T-helper 17 cell (primary cell): ENCODE data around the gene GMEB2. TPM values are rescaled to one million over a fixed set of nuclear protein-coding genes. Genes with fewer than 3 reads are reported as not detected.

Experiments
- ATAC-seq: fragments of 150-1000 bp; cut with Tn5 transposase; 2 replicates; pipeline ENCODE4 v1.10.0; 2021; ENCODE audit warnings: mild to moderate bottlenecking, moderate library complexity
- DNase-seq, 3 donors: peaks; one replicate each; pipeline versions ENCODE4 v3.0.0 to v3.0.0-alpha.2; 2020 to 2021
- H3K9me3 ChIP-seq: one replicate; pipeline ENCODE4 v1.7.0; 2013; ENCODE audit warnings: low read length, mild to moderate bottlenecking; ENCODE audit not compliant: control insufficient read depth, poor library complexity, severe bottlenecking
- H3K27ac Mint-ChIP-seq: one replicate; pipeline ENCODE4 v1.8.0; 2022; ENCODE audit warnings: mild to moderate bottlenecking, moderate library complexity, mixed read lengths
- H3K27me3 Mint-ChIP-seq: one replicate; pipeline ENCODE4 v1.8.0; 2022; ENCODE audit warnings: mixed read lengths
- H3K36me3 Mint-ChIP-seq: one replicate; pipeline ENCODE4 v1.8.0; 2022; ENCODE audit warnings: low read depth, mixed read lengths
- H3K4me1 Mint-ChIP-seq: one replicate; pipeline ENCODE4 v1.8.0; 2022; ENCODE audit warnings: mild to moderate bottlenecking, mixed read lengths
- H3K4me3 Mint-ChIP-seq: one replicate; pipeline ENCODE4 v1.8.0; 2022; ENCODE audit warnings: mild to moderate bottlenecking, moderate library complexity, mixed read lengths
- total RNA-seq, 4 donors: library from RNA in 2 of 4; stranded (reverse) in 2 of 4; gene quantifications; one replicate each; pipeline ENCODE4 v1.2.3 and lab custom pipeline; 2022 to 2026

The GMEB2 gene
- total RNA-seq, 2 donors from 2014 or later: 17.3 to 21.0 TPM

DNA sequence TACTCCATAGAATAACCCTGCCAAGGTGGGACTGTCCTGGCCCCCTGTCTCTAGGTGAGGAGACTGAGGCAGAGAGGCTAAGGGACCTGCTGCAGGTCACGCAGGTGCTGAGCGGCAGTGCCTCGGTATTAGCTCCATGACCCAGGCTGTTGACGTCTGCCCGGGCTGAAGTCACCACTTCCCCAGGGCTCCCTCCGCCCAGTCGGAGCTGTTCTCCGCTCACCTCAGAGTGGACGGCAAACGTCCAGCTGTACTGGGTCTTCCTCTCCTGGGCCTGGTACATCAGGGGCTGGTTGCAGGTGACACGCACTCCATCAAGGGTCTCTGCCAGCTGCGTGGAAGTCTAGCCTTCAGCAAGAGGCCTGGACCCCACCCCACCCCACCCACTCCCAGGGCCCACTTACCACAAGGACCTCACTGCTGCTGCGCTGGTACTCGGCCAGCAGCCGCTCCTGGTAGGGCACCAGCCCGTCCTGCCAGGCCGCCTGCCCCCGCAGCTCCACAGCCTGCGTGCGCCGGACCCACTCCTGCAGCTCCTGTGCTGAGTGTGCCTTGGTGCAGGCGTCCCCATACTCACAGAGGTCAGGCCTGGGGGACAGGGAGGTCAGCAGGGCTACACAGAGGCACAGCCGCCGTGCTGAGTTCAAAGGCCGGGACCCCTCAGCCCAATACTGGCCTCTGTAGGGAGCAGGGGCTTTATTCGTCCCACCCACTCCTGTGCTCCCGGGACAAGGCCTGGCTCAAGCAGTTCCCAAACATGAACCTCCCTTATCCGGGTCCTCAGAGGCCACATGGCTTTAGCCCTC, 56.4 kb downstream of the GMEB2 start:
- Mint-ChIP-seq H3K36me3 (no peaks in the 10 kb centered on the region), H3K27me3 (no peaks in the 10 kb centered on the region), H3K27ac (no peak overlapping the region), H3K4me1 (peaks cover 15% of the 10 kb centered on the region), H3K4me3 (peak overlapping the region; percentile 50)
- DNase-seq (no peak), ATAC-seq (no peak)
- no peaks in the 10 kb centered on the region for H3K9me3 ChIP-seq

DNA sequence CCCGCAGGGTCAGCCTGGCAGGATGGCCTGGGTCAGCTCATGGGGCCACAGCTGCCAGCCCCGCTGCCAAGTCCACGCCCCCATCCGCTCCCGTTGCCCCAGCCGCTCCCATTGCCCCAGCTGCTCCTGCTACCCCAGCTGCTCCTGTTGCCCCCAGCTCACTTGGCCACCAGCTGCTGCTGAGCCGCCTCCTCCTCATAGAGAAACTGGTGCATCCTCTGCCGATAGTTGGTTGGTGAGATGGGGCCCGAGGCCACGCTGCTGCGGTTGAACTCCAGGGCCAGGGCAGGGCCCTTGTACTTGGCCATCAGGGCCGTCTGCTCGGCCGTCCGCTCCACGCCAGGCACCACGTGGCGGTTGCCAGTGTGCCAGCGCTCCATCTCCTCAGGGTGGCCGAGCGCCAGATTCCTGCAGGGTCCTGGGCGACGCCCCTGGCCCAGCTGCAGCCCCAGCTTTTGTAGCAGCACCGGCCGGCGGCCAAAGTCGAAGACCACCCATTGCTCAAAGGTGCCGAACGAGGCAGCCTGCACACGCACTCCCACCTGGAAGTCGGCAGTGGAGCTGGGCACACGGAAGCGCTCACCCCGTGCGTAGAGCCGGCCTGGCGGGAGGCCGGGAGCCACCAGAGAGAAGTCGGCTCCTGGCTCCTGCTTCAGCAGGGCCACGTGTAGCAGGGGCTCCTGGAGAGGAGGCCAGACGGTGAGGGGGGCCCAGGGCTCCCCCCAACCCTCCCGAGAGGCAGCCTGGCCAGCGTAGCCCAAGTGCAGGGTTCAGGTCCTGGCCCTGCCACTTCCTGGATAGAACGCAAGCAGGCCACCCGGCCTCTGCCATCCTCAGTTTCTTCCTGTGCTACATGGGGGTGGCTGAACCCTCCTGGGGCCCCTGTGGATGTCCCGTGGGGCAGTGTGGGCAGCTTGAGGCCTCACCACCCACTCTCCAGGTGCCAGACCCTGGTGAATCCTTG, 57.6 kb downstream of the GMEB2 start:
- no peaks in the 10 kb centered on the region for H3K9me3 ChIP-seq
- Mint-ChIP-seq H3K4me1 (peaks cover 15% of the 10 kb centered on the region), H3K27ac (no peak overlapping the region), H3K27me3 (no peaks in the 10 kb centered on the region), H3K36me3 (no peaks in the 10 kb centered on the region), H3K4me3 (peak overlapping the region; percentile 89)
- DNase-seq (no peak), ATAC-seq (no peak)

DNA sequence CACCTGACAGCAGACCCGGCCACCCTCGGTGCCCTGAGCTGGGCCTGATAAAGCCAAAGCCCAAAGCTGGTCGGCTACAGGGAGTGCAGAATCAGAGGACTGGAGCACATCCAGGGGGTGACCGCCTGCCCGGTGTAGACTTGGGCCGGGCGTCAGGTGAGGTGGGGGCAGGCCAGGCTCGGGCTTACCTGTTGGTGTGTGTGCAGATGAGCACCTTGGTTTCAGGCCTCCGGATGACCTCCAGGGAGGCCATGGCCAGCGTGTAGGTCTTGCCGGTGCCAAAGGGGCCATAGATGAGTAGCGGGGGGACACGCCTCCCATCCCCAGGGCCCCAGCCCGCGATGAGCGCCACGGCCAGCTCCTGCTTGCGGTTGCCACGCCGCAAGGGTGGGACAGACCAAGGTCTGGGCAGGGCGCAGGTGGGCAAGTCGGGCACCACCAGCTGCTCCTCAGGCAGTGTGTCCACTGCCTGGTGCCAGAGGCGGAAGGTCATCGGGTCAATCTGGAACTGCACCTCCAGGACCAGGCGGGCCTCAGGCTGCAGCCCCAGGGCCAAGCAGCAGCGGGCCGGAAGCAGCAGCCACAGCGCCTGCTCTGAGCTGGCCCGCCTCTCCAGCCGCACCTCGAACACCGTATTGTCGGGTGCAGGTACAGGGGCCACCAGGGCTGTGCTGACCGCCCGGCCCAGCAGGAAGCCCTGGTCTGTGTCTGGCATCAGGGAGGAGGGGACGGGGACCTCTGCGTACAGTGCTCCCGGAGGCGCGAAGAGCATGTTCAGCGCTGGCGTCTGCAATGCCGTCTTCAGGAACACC, 58.5 kb downstream of the GMEB2 start:
- ATAC-seq (no peak), DNase-seq (no peak)
- H3K27me3 Mint-ChIP-seq: no peaks in the 10 kb centered on the region
- peaks cover 15% of the 10 kb centered on the region for H3K4me1 Mint-ChIP-seq
- no peaks in the 10 kb centered on the region for H3K9me3 ChIP-seq
- no peak overlapping the region for H3K27ac Mint-ChIP-seq
- peak overlapping the region; percentile 89 for H3K4me3 Mint-ChIP-seq
- no peaks in the 10 kb centered on the region for H3K36me3 Mint-ChIP-seq

DNA sequence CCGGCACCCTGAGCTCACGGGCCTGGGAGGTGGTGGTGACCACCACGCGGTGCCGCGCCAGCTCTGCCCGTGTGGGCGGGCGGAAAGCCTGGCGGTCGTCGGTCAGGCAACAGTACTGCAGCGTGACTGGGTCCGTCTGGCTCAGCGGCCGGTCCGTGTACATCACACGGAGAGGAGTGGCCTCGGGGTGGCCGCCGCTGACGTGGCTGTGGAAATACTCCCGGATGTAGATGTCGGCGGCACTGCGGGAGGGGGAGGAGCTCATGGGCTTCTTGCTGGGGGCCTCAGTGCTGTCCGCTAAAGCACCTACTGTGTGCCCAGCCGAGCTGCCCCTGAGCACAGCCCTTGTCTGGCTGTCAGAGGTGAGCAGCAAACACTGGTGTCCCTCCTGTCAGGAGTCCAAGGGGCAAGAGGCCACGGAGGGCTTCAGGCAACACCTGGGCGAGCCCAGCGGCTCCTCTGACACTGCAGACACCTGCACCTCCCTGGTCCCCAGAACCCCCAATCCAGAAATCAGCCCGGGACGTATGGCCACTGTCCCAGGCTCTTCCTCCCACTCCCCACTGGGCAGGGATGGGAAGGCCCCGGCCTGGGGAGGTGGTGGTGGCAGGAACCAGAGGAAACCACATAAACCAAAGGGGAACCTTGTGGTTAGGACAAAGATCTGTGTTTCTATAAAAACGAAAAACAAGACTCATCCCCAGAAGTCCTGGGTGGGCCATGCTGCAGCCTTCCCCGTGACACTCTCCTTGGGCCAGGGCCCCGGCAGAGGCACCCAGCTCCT, 59.3 kb downstream of the GMEB2 start:
- peak overlapping the region; percentile 89 for H3K4me3 Mint-ChIP-seq
- peaks cover 15% of the 10 kb centered on the region for H3K4me1 Mint-ChIP-seq
- H3K27ac Mint-ChIP-seq: no peak overlapping the region
- ATAC-seq: peak; percentile 72
- H3K27me3 Mint-ChIP-seq: no peaks in the 10 kb centered on the region
- peak in 2 of 3 donors; percentile 23 to 28 for DNase-seq
- H3K9me3 ChIP-seq: no peaks in the 10 kb centered on the region
- H3K36me3 Mint-ChIP-seq: no peaks in the 10 kb centered on the region

DNA sequence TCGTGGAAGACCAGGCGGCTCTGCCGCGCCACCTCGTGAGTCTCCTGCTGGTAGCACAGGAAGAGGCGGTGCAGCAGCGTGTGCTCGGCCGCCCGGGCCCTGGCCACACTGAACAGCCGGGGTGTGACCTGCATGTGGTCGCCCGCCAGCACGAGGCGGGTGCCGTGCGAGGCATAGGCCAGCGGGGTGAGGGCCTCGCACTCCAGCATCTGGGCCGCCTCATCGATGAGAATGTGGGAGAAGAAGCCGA, 59.8 kb downstream of the GMEB2 start:
- H3K27ac Mint-ChIP-seq: no peak overlapping the region
- DNase-seq: no peak
- peaks cover 15% of the 10 kb centered on the region for H3K4me1 Mint-ChIP-seq
- peak overlapping the region; percentile 89 for H3K4me3 Mint-ChIP-seq
- ATAC-seq: peak; percentile 12
- no peaks in the 10 kb centered on the region for H3K27me3 Mint-ChIP-seq
- no peaks in the 10 kb centered on the region for H3K36me3 Mint-ChIP-seq
- no peaks in the 10 kb centered on the region for H3K9me3 ChIP-seq

DNA sequence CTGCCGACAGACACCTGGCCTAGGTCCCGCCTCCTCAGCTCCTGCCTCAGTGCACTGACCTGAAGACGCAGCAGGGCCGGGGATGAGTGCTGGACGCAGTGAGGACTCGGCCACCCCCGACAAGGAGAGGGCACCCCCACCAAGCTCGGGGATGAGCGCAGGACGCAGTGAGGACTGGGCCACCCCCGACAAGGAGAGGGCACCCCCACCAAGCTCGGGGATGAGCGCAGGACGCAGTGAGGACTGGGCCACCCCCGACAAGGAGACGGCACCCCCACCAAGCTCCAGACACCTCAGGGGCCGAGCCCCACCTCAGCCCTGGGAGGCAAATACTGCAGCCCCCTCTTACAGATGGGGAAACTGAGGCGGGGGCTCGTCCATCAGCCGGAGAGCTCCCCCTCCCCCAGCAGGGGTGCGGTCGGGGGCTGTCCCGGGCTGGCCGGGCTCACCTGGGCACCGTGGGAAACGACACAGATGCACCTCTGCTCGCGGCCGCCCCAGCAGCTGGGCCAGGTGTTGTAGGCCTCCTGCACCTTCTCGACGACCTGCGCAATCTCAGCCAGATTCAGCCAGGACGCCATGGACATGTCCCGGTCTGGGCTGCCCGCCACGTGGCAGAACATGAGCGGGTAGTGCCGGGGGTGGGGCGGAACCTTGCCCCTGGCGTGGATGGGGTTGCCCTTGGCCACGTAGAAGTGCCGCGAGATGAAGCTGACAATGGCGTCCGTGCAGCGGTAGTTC, 60.3 kb downstream of the GMEB2 start:
- Mint-ChIP-seq H3K27me3 (no peaks in the 10 kb centered on the region), H3K4me1 (peaks cover 15% of the 10 kb centered on the region), H3K4me3 (peak overlapping the region; percentile 89), H3K27ac (no peak overlapping the region), H3K36me3 (no peaks in the 10 kb centered on the region)
- H3K9me3 ChIP-seq: no peaks in the 10 kb centered on the region
- ATAC-seq: no peak
- DNase-seq: no peak

DNA sequence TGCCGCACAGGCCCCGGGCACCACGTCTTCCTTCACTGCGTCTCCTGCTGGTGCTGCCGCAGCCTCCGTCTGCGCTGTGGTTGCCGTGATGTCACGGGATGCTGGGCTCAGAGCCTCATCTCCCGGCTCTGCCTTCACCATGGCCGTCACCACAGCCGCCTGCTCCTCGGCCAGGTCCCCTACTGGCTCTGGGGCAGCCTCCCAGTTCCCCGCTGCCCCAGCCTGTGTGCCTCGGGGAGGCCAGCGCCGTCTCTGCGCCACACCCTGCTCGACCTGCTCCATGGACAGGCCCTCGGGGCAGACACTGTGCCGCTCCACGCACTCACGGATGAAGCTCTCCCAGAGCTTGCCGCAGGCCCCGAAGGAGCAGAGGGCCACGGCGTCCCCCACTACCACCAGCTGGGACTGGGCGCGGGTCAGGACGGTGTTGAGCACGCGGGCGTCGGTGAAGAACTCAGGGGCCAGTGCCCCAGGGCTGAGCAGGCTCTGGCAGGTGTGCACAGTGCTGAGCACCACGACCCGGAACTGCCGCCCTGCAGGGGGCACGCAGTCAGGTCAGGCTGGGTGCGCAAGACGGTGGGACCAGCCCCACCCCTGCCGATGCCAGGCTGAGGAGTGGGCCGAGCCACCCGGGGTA, 61.1 kb downstream of the GMEB2 start:
- Mint-ChIP-seq H3K36me3 (no peaks in the 10 kb centered on the region), H3K27ac (no peak overlapping the region), H3K4me1 (peaks cover 15% of the 10 kb centered on the region), H3K4me3 (no peak overlapping the region), H3K27me3 (no peaks in the 10 kb centered on the region)
- ATAC-seq (no peak), DNase-seq (no peak)
- H3K9me3 ChIP-seq: no peaks in the 10 kb centered on the region

DNA sequence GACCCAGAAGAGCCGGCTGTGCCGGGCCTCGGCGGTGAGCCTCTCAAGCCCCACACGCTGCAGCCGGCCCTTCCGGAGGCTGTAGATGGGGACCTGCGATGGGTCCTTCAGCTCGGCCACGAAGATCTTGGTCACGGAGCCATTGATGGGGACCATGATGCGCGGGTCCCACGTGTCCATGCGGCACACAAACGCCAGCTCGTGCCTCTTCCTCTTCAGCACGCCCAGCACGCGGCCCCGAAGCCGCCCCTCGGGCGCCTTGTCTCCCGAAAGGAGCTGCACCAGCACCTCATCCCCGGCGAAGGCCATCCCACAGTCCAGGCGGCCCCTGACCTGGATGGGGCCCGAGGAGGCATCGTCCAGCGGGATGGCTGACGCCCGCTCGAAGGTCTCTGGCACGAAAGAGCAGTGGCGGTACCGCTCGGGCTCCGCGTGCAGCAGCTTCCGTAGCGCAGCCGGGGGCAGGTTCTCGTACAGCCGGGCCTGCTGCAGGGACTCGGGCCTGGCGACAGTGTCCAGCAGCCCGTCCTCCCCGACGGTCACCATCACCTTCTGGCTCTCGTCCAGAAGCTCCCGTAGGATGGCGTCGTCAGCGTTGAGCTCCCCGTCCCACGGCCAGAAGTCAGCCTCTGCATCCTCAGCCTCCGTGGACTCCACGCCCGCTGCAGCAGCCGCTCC, 61.7 kb downstream of the GMEB2 start:
- H3K4me1 Mint-ChIP-seq: peaks cover 15% of the 10 kb centered on the region
- H3K27ac Mint-ChIP-seq: no peak overlapping the region
- H3K4me3 Mint-ChIP-seq: no peak overlapping the region
- no peak for DNase-seq
- no peak for ATAC-seq
- H3K9me3 ChIP-seq: no peaks in the 10 kb centered on the region
- H3K36me3 Mint-ChIP-seq: peaks cover 2% of the 10 kb centered on the region
- no peaks in the 10 kb centered on the region for H3K27me3 Mint-ChIP-seq

DNA sequence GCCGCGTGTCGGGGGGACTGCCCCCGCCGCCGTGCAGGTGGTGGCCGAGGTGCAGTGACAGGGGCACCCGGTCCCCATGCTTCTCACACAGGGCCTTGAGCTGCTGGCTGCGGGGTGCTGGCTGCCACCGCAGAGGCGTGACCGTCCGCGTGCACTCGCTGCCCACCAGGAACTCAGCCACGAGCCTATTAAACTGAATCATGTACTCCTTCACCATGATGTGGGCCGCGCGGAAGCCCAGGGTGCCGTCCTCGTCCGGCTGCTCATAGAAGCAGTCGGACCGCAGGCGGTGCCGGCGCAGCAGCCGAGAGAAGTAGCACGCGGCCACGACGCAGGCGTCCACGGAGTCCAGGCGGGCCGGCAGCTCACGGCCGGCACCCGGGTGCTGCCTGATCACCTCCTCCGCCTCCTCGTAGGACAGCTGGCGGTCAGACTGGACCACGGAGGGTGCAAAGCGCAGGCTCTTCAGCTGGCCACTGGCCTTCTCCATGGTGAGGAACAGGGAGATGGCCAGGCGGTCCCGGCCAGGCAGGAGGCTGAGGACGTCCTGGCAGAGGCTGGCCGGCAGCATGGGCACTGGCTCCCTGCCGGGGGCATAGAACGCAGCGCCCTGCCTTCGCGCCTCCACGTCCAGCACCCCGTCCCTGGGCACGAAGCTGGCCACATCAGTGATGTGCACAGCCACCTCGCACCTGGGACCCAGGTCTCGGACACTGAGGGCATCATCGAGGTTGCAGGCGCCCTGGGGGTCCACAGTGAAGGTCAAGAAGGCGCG, 62.7 kb downstream of the GMEB2 start:
- Mint-ChIP-seq H3K27me3 (no peaks in the 10 kb centered on the region), H3K4me1 (peaks cover 12% of the 10 kb centered on the region), H3K36me3 (peaks cover 2% of the 10 kb centered on the region), H3K4me3 (no peak overlapping the region), H3K27ac (no peak overlapping the region)
- DNase-seq (no peak), ATAC-seq (no peak)
- no peaks in the 10 kb centered on the region for H3K9me3 ChIP-seq

DNA sequence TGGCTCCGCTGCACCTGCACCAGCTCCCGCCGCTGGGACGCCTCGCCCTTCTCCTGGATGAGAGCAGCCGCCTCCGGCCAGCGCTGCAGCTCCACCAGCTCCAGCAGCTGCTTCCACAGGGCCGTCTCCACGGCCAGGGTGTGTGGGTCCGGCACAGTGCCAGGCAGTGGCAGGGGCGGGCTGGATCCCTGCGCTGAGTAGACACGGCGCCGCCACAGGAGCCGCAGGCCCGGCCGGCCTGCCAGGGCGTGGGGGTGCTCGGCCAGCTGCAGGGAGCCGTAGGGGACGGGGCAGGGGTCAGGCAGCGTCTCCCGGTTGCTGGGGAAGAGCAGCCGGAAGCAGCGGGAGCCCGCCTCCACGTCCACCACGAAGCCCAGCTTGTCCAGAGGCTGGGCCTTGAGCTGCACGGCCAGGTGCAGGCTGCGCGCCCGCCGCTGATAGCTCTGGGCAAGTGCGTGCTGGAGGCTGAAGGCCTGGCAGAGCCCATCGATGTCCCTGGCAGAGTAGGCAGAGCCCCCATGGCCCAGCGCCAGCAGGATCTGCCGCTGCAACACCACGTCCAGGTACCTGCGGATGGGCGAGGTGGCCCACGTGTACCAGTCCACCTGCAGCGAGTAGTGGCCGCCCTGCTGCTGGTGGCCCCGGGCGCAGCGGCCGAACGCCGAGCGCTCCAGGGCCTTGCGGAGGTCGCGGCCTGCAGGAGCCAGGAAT, 63.5 kb downstream of the GMEB2 start:
- Mint-ChIP-seq H3K36me3 (peaks cover 4% of the 10 kb centered on the region), H3K4me3 (no peak overlapping the region), H3K4me1 (peaks cover 11% of the 10 kb centered on the region), H3K27ac (no peak overlapping the region), H3K27me3 (no peaks in the 10 kb centered on the region)
- no peak for DNase-seq
- no peak for ATAC-seq
- H3K9me3 ChIP-seq: no peaks in the 10 kb centered on the region
